Panc1 (cell line): ENCODE measurements around the gene AIRE. TPM values are rescaled to one million over a fixed set of nuclear protein-coding genes. Genes with fewer than 3 reads are reported as not detected.

Source experiments
- ATAC-seq: fragments of 200-7000 bp; cut with Tn5 transposase; 2 replicates; pipeline ENCODE4 v1.9.1; 2020; ENCODE audit warnings: mild to moderate bottlenecking, moderate library complexity
- BruUV-seq: library from RNA; stranded (reverse); fragments of 400-500 nt; replicated peaks from 2 replicates; lab custom pipeline; 2021; lab: Mats Ljungman, UMichigan
- CTCF ChIA-PET: fragments of 300-600 bp; sonication (Branson Sonifier 250); formaldehyde crosslinking; loops from one replicate; lab custom pipeline; 2022; ENCODE audit warnings: antibody characterized with exemption; lab: Charles Lee
- POLR2A ChIA-PET: fragments of 300-600 bp; sonication (Branson Sonifier 250); formaldehyde crosslinking; loops from one replicate; lab custom pipeline; 2022; ENCODE audit warnings: antibody characterized with exemption; lab: Charles Lee
- DNase-seq: peaks from one replicate; pipeline ENCODE4 v3.0.0-alpha.2; 2010; ENCODE audit warnings: low read depth, low spot score
- H3K27ac ChIP-seq: 2 replicates; pipeline ENCODE4 v1.5.1; 2011; ENCODE audit warnings: mild to moderate bottlenecking, low read length, inconsistent platforms
- H3K27me3 ChIP-seq: fragments of 200-500 bp; sonication (Bioruptor generic); 2 replicates; pipeline ENCODE4 v1.6.0; 2014; ENCODE audit warnings: low read length, inconsistent platforms; ENCODE audit not compliant: control insufficient read depth, insufficient read depth
- H3K36me3 ChIP-seq: fragments of 200-500 bp; sonication (Bioruptor generic); 2 replicates; pipeline ENCODE4 v1.5.1; 2014; ENCODE audit warnings: inconsistent platforms, mild to moderate bottlenecking, low read length, moderate library complexity; ENCODE audit not compliant: control insufficient read depth, insufficient read depth
- H3K4me1 ChIP-seq: 2 replicates; pipeline ENCODE4 v1.5.1; 2011; ENCODE audit warnings: inconsistent platforms, mild to moderate bottlenecking, low read length, moderate library complexity; ENCODE audit not compliant: control insufficient read depth, insufficient read depth
- H3K4me3 ChIP-seq, 2 experiments: 2 replicates each; pipeline ENCODE4 v1.5.1; 2011 to 2012; ENCODE audit warnings: low read depth in 2 of 2, low read length in 2 of 2, mild to moderate bottlenecking in 2 of 2, inconsistent platforms in 1 of 2, moderate library complexity in 1 of 2
- H3K9me3 ChIP-seq: fragments of 200-500 bp; sonication (Bioruptor generic); 2 replicates; pipeline ENCODE4 v1.5.1; 2014; ENCODE audit warnings: low read depth, mild to moderate bottlenecking, inconsistent platforms, low read length, moderate library complexity; ENCODE audit not compliant: control insufficient read depth, insufficient read depth
- POLR2AphosphoS5 ChIP-seq: IDR thresholded peaks from 2 replicates; pipeline ENCODE4 v1.6.1; 2012; ENCODE audit warnings: mild to moderate bottlenecking, low read depth, low read length, moderate library complexity
- SIN3A ChIP-seq: IDR thresholded peaks from 2 replicates; pipeline ENCODE4 v1.6.1; 2012; ENCODE audit warnings: low read depth, mild to moderate bottlenecking, low read length, moderate library complexity, borderline replicate concordance; ENCODE audit not compliant: insufficient read depth
- TCF7L2 ChIP-seq: IDR thresholded peaks from 2 replicates; pipeline ENCODE4 v1.6.1; 2011; ENCODE audit warnings: mild to moderate bottlenecking, low read depth, low read length, inconsistent platforms
- in situ Hi-C: cut with HindIII; loops from 2 replicates; pipeline ENCODE4 v1.10.0; 2016; ENCODE audit warnings: low sequenced_read_pairs, low pct_unique_long_range_greater_than_20kb
- intact Hi-C: fragments of 100-400 bp; cut with micrococcal nuclease; formaldehyde crosslinking; loops from one replicate; pipeline ENCODE4 v1.10.0; 2022; ENCODE audit not compliant: unreplicated experiment
- total RNA-seq: library from RNA; stranded (reverse); gene quantifications from one replicate; pipeline ENCODE4 v1.2.1, GENCODE V29; 2021; ENCODE audit not compliant: unreplicated experiment
- TF ChIP-seq, protein P1 (sequence below): fragments of 450-650 bp; IDR thresholded peaks from 2 replicates; pipeline ENCODE4 v1.5.1; 2017; ENCODE audit warnings: mild to moderate bottlenecking
- TF ChIP-seq, protein P2 (sequence below), 2 experiments: IDR thresholded peaks; 2 replicates each; pipeline ENCODE4 v1.6.1; 2011 to 2012; ENCODE audit warnings: low read depth in 2 of 2, control low read depth in 1 of 2, low read length in 1 of 2, mild to moderate bottlenecking in 1 of 2, moderate library complexity in 1 of 2; ENCODE audit not compliant: insufficient read depth in 1 of 2

AIRE gene
- total RNA-seq, 1 experiment from 2014 or later: not detected

DNA sequence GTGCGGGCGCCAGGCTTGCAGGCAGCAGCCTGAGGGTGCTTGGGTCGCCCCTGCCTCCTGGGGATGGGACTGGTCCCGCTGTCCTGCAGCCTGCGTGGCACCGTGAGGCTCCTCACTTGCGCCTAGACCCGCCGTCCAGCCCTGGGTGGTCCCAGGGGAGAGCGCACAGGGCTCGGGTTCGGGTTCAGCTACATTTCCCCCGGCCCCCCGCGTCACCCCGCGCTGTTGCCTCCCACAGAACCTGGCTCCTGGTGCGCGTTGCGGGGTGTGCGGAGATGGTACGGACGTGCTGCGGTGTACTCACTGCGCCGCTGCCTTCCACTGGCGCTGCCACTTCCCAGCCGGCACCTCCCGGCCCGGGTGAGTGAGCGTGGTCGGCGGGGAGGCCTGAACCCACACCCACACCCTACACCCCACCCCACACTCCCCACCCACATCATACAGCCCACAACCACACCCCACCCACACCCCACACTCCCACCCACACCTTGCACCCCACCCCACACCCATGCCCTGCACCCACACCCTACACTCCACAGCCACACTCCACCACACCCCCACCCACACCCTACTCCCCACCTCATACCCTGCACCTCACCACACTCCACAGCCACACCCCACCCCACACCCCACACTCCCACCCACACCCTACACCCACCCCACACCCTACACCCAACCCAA lies 8.0 kb downstream of the AIRE start:
- in situ Hi-C loops: no loop called here
- POLR2A ChIA-PET: no interaction called here
- ATAC-seq: no peak

DNA sequence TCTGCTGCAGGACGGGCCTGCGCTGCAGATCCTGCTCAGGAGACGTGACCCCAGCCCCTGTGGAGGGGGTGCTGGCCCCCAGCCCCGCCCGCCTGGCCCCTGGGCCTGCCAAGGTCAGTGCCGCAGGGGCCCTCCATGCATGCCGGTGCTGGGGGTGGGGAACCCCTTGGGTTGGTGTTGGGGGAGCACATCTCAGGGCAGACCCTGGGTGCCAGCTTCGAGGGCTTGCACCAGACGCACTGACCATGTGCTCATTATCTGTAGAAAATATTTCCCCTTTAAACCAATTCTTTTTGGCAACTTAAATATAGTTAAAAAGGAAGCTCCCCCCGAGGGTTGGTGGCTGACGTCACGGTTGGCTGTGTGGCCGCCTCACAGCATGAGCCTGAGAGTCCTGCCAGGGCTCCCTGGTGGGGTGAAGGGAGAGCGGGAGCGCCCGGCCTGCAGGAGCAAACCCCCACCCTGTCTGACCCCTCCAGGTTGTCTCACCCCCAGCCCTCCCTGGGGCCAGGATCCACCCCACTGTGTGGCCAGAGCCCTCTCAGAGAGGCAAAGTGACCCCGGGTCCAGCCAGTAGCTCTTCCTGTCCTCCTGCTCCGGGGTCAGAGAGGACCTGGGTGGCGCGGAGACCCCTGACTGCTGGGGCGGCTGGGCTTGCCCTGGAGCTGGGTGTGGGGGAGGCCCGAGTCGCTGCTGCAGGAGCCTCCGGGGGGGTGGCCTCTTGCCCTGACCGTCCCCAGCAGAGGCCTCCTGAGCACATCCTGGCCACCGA lies 8.9 kb downstream of the AIRE start:
- ChIA-PET CTCF (no interaction called here), POLR2A (no interaction called here)
- TF ChIP-seq, protein P1, sequence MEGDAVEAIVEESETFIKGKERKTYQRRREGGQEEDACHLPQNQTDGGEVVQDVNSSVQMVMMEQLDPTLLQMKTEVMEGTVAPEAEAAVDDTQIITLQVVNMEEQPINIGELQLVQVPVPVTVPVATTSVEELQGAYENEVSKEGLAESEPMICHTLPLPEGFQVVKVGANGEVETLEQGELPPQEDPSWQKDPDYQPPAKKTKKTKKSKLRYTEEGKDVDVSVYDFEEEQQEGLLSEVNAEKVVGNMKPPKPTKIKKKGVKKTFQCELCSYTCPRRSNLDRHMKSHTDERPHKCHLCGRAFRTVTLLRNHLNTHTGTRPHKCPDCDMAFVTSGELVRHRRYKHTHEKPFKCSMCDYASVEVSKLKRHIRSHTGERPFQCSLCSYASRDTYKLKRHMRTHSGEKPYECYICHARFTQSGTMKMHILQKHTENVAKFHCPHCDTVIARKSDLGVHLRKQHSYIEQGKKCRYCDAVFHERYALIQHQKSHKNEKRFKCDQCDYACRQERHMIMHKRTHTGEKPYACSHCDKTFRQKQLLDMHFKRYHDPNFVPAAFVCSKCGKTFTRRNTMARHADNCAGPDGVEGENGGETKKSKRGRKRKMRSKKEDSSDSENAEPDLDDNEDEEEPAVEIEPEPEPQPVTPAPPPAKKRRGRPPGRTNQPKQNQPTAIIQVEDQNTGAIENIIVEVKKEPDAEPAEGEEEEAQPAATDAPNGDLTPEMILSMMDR: no peak
- TF ChIP-seq SIN3A (no peak), TCF7L2 (no peak), POLR2AphosphoS5 (no peak)
- TF ChIP-seq, protein P2, sequence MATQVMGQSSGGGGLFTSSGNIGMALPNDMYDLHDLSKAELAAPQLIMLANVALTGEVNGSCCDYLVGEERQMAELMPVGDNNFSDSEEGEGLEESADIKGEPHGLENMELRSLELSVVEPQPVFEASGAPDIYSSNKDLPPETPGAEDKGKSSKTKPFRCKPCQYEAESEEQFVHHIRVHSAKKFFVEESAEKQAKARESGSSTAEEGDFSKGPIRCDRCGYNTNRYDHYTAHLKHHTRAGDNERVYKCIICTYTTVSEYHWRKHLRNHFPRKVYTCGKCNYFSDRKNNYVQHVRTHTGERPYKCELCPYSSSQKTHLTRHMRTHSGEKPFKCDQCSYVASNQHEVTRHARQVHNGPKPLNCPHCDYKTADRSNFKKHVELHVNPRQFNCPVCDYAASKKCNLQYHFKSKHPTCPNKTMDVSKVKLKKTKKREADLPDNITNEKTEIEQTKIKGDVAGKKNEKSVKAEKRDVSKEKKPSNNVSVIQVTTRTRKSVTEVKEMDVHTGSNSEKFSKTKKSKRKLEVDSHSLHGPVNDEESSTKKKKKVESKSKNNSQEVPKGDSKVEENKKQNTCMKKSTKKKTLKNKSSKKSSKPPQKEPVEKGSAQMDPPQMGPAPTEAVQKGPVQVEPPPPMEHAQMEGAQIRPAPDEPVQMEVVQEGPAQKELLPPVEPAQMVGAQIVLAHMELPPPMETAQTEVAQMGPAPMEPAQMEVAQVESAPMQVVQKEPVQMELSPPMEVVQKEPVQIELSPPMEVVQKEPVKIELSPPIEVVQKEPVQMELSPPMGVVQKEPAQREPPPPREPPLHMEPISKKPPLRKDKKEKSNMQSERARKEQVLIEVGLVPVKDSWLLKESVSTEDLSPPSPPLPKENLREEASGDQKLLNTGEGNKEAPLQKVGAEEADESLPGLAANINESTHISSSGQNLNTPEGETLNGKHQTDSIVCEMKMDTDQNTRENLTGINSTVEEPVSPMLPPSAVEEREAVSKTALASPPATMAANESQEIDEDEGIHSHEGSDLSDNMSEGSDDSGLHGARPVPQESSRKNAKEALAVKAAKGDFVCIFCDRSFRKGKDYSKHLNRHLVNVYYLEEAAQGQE (IDR thresholded peaks at IDR 0.05; ENCODE audit: insufficient read depth in 1 of 2, low read depth in 2 of 2, low read length in 1 of 2): no peak
- H3K4me1 ChIP-seq: peaks cover 18% of the 10 kb centered on the region
- H3K9me3 ChIP-seq: no peaks in the 10 kb centered on the region
- no peaks in the 10 kb centered on the region for H3K27me3 ChIP-seq
- in situ Hi-C loops (no loop called here), intact Hi-C loops (no loop called here)
- H3K4me3 ChIP-seq: no peak overlapping the region
- H3K36me3 ChIP-seq: no peaks in the 10 kb centered on the region
- ATAC-seq (no peak), DNase-seq (no peak)
- BruUV-seq: no TSS peak
- no peak overlapping the region for H3K27ac ChIP-seq

More for the DNA sequence above, 8.0 kb downstream of the AIRE start:
- TF ChIP-seq SIN3A (no peak), TCF7L2 (no peak), POLR2AphosphoS5 (no peak)
- TF ChIP-seq, protein P2 (IDR thresholded peaks at IDR 0.05; ENCODE audit: insufficient read depth in 1 of 2, low read depth in 2 of 2, low read length in 1 of 2): no peak
- TF ChIP-seq, protein P1: no peak
- peaks cover 14% of the 10 kb centered on the region for H3K4me1 ChIP-seq
- CTCF ChIA-PET: no interaction called here
- intact Hi-C loops: no loop called here
- no peaks in the 10 kb centered on the region for H3K27me3 ChIP-seq
- no TSS peak for BruUV-seq
- no peak overlapping the region for H3K27ac ChIP-seq
- DNase-seq: no peak
- H3K36me3 ChIP-seq: no peaks in the 10 kb centered on the region
- no peak overlapping the region for H3K4me3 ChIP-seq
- H3K9me3 ChIP-seq: no peaks in the 10 kb centered on the region
